Vagina (tissue), 2 donors: Measurements from ENCODE around the gene IL1RN.

Experiments
- POLR2A ChIP-seq, 2 donors: fragments of 450-650 bp; IDR thresholded peaks; one replicate each; pipeline ENCODE4 v1.6.1; 2017; ENCODE audit warnings: antibody characterized with exemption in 2 of 2, mild to moderate bottlenecking in 2 of 2, moderate library complexity in 2 of 2
- POLR2AphosphoS5 ChIP-seq, 2 donors: sonication (generic); formaldehyde crosslinking; IDR thresholded peaks; one replicate each; pipeline ENCODE4 v1.9.0; 2017; ENCODE audit warnings: antibody characterized with exemption in 2 of 2, mild to moderate bottlenecking in 2 of 2, low read depth in 1 of 2; ENCODE audit not compliant: insufficient read depth in 1 of 2
- TF ChIP-seq, protein P1 (sequence below), 3 experiments: fragments of 450-650 bp in 2 of 3; fragments of 200-600 bp in 1 of 3; sonication (generic) in 1 of 3; IDR thresholded peaks; one replicate each; pipeline ENCODE4 v1.5.1; 2017 to 2019; ENCODE audit warnings: antibody characterized with exemption in 3 of 3, mild to moderate bottlenecking in 2 of 3, moderate library complexity in 2 of 3

DNA sequence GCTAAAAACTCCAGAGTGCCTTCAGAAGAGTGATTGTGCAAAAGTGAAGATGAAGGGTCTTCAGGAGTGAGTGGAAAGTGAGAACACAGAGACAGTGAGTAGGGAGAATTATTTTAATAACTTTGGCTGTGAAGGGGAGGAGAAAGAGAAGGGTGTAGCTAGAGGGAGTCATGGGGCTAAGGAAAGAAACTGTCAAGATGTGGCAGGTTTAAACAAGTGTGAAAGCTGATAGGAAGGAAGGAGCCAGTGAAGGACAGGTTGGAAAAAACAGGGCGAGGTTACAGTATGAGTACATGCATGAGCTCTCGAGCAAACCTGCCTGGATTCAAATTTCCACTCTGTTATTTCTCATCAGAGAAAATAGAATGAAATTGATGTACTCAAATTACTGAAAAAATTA lies 41.9 kb upstream of the IL1RN start:
- TF ChIP-seq, protein P1, sequence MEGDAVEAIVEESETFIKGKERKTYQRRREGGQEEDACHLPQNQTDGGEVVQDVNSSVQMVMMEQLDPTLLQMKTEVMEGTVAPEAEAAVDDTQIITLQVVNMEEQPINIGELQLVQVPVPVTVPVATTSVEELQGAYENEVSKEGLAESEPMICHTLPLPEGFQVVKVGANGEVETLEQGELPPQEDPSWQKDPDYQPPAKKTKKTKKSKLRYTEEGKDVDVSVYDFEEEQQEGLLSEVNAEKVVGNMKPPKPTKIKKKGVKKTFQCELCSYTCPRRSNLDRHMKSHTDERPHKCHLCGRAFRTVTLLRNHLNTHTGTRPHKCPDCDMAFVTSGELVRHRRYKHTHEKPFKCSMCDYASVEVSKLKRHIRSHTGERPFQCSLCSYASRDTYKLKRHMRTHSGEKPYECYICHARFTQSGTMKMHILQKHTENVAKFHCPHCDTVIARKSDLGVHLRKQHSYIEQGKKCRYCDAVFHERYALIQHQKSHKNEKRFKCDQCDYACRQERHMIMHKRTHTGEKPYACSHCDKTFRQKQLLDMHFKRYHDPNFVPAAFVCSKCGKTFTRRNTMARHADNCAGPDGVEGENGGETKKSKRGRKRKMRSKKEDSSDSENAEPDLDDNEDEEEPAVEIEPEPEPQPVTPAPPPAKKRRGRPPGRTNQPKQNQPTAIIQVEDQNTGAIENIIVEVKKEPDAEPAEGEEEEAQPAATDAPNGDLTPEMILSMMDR (IDR thresholded peaks at IDR 0.05): no peak
- TF ChIP-seq POLR2A (IDR thresholded peaks at IDR 0.05) (no peak), POLR2AphosphoS5 (IDR thresholded peaks at IDR 0.05; ENCODE audit: insufficient read depth in 1 of 2, low read depth in 1 of 2) (peak in 1 of 2 donors; percentile 41)
